GM12878 (cell line): ENCODE results near the gene TRPM1. TPM values are rescaled to one million over a fixed set of nuclear protein-coding genes. Genes with fewer than 3 reads are reported as not detected.

Source experiments
- BCLAF1 ChIP-seq: fragments of 450-650 bp; IDR thresholded peaks from 2 replicates; pipeline ENCODE4 v1.6.1; 2017; ENCODE audit warnings: antibody characterized with exemption, mild to moderate bottlenecking, moderate library complexity
- CREB1 ChIP-seq: IDR thresholded peaks from 2 replicates; pipeline ENCODE4 v1.6.1; 2012; ENCODE audit warnings: low read depth, mild to moderate bottlenecking, inconsistent platforms
- FOXM1 ChIP-seq: IDR thresholded peaks from 2 replicates; pipeline ENCODE4 v1.6.1; 2012; ENCODE audit warnings: low read depth, mild to moderate bottlenecking, inconsistent platforms, low read length, moderate library complexity
- KDM1A ChIP-seq: fragments of 200-600 bp; sonication (generic); IDR thresholded peaks from 2 replicates; pipeline ENCODE4 v1.6.1; 2016; ENCODE audit warnings: borderline replicate concordance
- NFIC ChIP-seq: IDR thresholded peaks from 2 replicates; pipeline ENCODE4 v1.6.1; 2012; ENCODE audit warnings: low read depth, mild to moderate bottlenecking, inconsistent platforms, low read length, moderate library complexity
- REST ChIP-seq: IDR thresholded peaks from 2 replicates; pipeline ENCODE4 v1.6.1; 2012; ENCODE audit warnings: mild to moderate bottlenecking, low read depth, low read length
- USF2 ChIP-seq: IDR thresholded peaks from 2 replicates; pipeline ENCODE4 v1.6.1; 2011; ENCODE audit warnings: low read depth, low read length, improper control_type of control experiment, borderline replicate concordance
- ZSCAN29 ChIP-seq: fragments of 450-650 bp; IDR thresholded peaks from 2 replicates; pipeline ENCODE4 v1.6.1; 2017; ENCODE audit warnings: mild to moderate bottlenecking, moderate library complexity
- polyA plus RNA-seq, 11 experiments: library from polyadenylated mRNA; depleted of rRNA in 4 of 11; unstranded in 6 of 11; stranded (reverse) in 5 of 11; fragments of >200 nt; fragmentation: Nextera tagmentation in 4 of 11; fragmentation: Illumina TruSeq in 1 of 11; extraction: Ambion mirVana in 4 of 11; extraction: Trizol in 1 of 11; gene quantifications; 1 replicate in 1 of 11; 2 replicates in 10 of 11; pipeline versions ENCODE4 v1.2.1 to v1.2.3, GENCODE V29; 2011 to 2016; ENCODE audit warnings: inconsistent platforms in 2 of 11, missing spikeins in 2 of 11, low read depth in 1 of 11
- total RNA-seq, 4 experiments: library from RNA; depleted of rRNA in 3 of 4; stranded (reverse); fragments of >200 nt in 3 of 4; fragmentation: Illumina TruSeq in 1 of 4; extraction: Trizol in 1 of 4; gene quantifications; 2 replicates each; pipeline versions ENCODE4 v1.2.1 to v1.2.3, GENCODE V29; 2013 to 2021

TRPM1 gene
- total and polyA plus RNA-seq, 10 of the 15 experiments (the other 5 are each of a cell fraction or from before 2014, with no cell fraction given), result 0.01 to 0.10 (median 0.05) TPM; not detected in 4

- TF ChIP-seq REST (no peak), KDM1A (no peak), CREB1 (no peak), USF2 (no peak), NFIC (no peak), ZSCAN29 (no peak), FOXM1 (no peak), BCLAF1 (no peak)
- TF ChIP-seq, all 136 proteins: peak for 0
These were observed 12.0 kb downstream of the TRPM1 start (continued) for GRCh38 chr15:31089368-31090047.
